HepG2 (cell line): ENCODE data around the gene SMTNL1. TPM values are rescaled to one million over a fixed set of nuclear protein-coding genes. Genes with fewer than 3 reads are reported as not detected.

Experiments
- AKNA ChIP-seq: sonication (generic); formaldehyde crosslinking; IDR thresholded peaks from 2 replicates; pipeline ENCODE4 v1.4.0; 2020; ENCODE audit warnings: missing genetic modification reagents, borderline replicate concordance
- CENPBD1 ChIP-seq: sonication (generic); formaldehyde crosslinking; IDR thresholded peaks from 2 replicates; pipeline ENCODE4 v1.8.0; 2022; ENCODE audit warnings: missing genetic modification reagents, low read depth, mild to moderate bottlenecking, borderline replicate concordance
- GFI1 ChIP-seq: sonication (generic); formaldehyde crosslinking; IDR thresholded peaks from 2 replicates; pipeline ENCODE4 v1.5.0; 2020; ENCODE audit warnings: missing genetic modification reagents, mild to moderate bottlenecking, borderline replicate concordance
- GRHL1 ChIP-seq: sonication (generic); formaldehyde crosslinking; conservative IDR thresholded peaks from 2 replicates; pipeline ENCODE4 v1.8.0; 2022; ENCODE audit warnings: missing genetic modification reagents
- MAZ ChIP-seq, 2 experiments: sonication (generic) in 1 of 2; formaldehyde crosslinking in 1 of 2; IDR thresholded peaks; 2 replicates each; pipeline versions ENCODE4 v1.5.0 to v1.6.1; 2012 to 2020; ENCODE audit warnings: low read depth in 2 of 2, mild to moderate bottlenecking in 2 of 2, borderline replicate concordance in 1 of 2, improper control_type of control experiment in 1 of 2, low read length in 1 of 2, missing genetic modification reagents in 1 of 2, moderate library complexity in 1 of 2
- MLLT10 ChIP-seq: sonication (generic); formaldehyde crosslinking; IDR thresholded peaks from 2 replicates; pipeline ENCODE4 v1.4.0; 2020; ENCODE audit warnings: missing genetic modification reagents
- MLXIP ChIP-seq: sonication (generic); formaldehyde crosslinking; IDR thresholded peaks from 2 replicates; pipeline ENCODE4 v1.9.0; 2021; ENCODE audit warnings: missing genetic modification reagents, borderline replicate concordance
- RBM39 ChIP-seq: fragments of 200-400 bp; formaldehyde crosslinking; IDR thresholded peaks from one replicate; pipeline ENCODE4 v1.6.1; 2018; ENCODE audit warnings: antibody characterized with exemption, mild to moderate bottlenecking, low read depth, low read length; ENCODE audit not compliant: poor library complexity, severe bottlenecking
- RORA ChIP-seq: sonication (generic); formaldehyde crosslinking; IDR thresholded peaks from 2 replicates; pipeline ENCODE4 v1.5.0; 2020; ENCODE audit warnings: mild to moderate bottlenecking, missing genetic modification reagents, moderate library complexity
- THAP7 ChIP-seq: sonication (generic); formaldehyde crosslinking; IDR thresholded peaks from 2 replicates; pipeline ENCODE4 v1.8.1; 2023; ENCODE audit warnings: mild to moderate bottlenecking, missing genetic modification reagents
- TRIM24 ChIP-seq: sonication (generic); formaldehyde crosslinking; IDR thresholded peaks from 2 replicates; pipeline ENCODE4 v1.8.0; 2022; ENCODE audit warnings: mild to moderate bottlenecking, missing genetic modification reagents
- ZBTB3 ChIP-seq: sonication (generic); formaldehyde crosslinking; IDR thresholded peaks from 2 replicates; pipeline ENCODE4 v1.4.0; 2020; ENCODE audit warnings: low read depth, mild to moderate bottlenecking, moderate library complexity, missing genetic modification reagents, borderline replicate concordance
- ZBTB42 ChIP-seq: sonication (generic); formaldehyde crosslinking; IDR thresholded peaks from 2 replicates; pipeline ENCODE4 v1.5.0; 2020; ENCODE audit warnings: mild to moderate bottlenecking, missing genetic modification reagents
- ZFY ChIP-seq: sonication (generic); formaldehyde crosslinking; IDR thresholded peaks from 2 replicates; pipeline ENCODE4 v1.4.0; 2020; ENCODE audit warnings: missing genetic modification reagents
- ZNF101 ChIP-seq: sonication (generic); formaldehyde crosslinking; IDR thresholded peaks from 2 replicates; pipeline ENCODE4 v1.4.0; 2020; ENCODE audit warnings: mild to moderate bottlenecking, low read depth, missing genetic modification reagents, borderline replicate concordance
- ZNF431 ChIP-seq: sonication (generic); formaldehyde crosslinking; IDR thresholded peaks from 2 replicates; pipeline ENCODE4 v1.9.0; 2022; ENCODE audit warnings: missing genetic modification reagents, low read depth, mild to moderate bottlenecking, borderline replicate concordance
- ZNF432 ChIP-seq: sonication (generic); formaldehyde crosslinking; IDR thresholded peaks from 2 replicates; pipeline ENCODE4 v1.5.0; 2020; ENCODE audit warnings: missing genetic modification reagents, mild to moderate bottlenecking, borderline replicate concordance
- ZNF737 ChIP-seq: sonication (generic); formaldehyde crosslinking; IDR thresholded peaks from 2 replicates; pipeline ENCODE4 v1.5.0; 2020; ENCODE audit warnings: missing genetic modification reagents, mild to moderate bottlenecking, borderline replicate concordance
- polyA plus RNA-seq, 8 experiments: library from polyadenylated mRNA; depleted of rRNA in 3 of 8; stranded (reverse) in 7 of 8; unstranded in 1 of 8; fragments of >200 nt; fragmentation: Illumina TruSeq in 4 of 8; extraction: Trizol in 4 of 8; gene quantifications; 2 replicates each; pipeline versions ENCODE4 v1.2.1 to v1.2.3, GENCODE V29; 2011 to 2016; ENCODE audit warnings: low read depth in 4 of 8, missing spikeins in 1 of 8, mixed read lengths in 1 of 8; ENCODE audit not compliant: insufficient read depth in 1 of 8
- total RNA-seq, 5 experiments: library from RNA; depleted of rRNA; stranded (reverse); fragments of >200 nt; fragmentation: Illumina TruSeq; extraction: Trizol; gene quantifications; 2 replicates each; pipeline ENCODE4 v1.2.3, GENCODE V29; 2016; ENCODE audit warnings: low read depth in 1 of 5

Gene SMTNL1
- total and polyA plus RNA-seq, 2 of the 13 experiments (the other 11 are each of a cell fraction or from before 2014, with no cell fraction given): 0.04 TPM; not detected in 1

- no peak for TF ChIP-seq ZNF101 (CRISPR knock-in tag)
- no peak for TF ChIP-seq MLLT10 (CRISPR knock-in tag)
- TF ChIP-seq AKNA: no peak
- TF ChIP-seq THAP7: no peak
- TF ChIP-seq ZBTB42 (CRISPR knock-in tag): no peak
- TF ChIP-seq ZFY (CRISPR knock-in tag): peak; percentile 42; the same call in 1 of the 2 replicates
- TF ChIP-seq MLXIP (CRISPR knock-in tag): no peak
- no peak for TF ChIP-seq GRHL1 (CRISPR knock-in tag)
- no peak for TF ChIP-seq CENPBD1 (CRISPR knock-in tag)
- no peak for TF ChIP-seq ZBTB3
- no peak for TF ChIP-seq ZNF432 (CRISPR knock-in tag)
- no peak for TF ChIP-seq MAZ (IDR thresholded peaks at IDR 0.05; ENCODE audit: borderline replicate concordance, low read depth, low read length)
- no peak for TF ChIP-seq MAZ (CRISPR knock-in tag; IDR thresholded peaks at IDR 0.05; ENCODE audit: low read depth)
- TF ChIP-seq ZNF737 (CRISPR knock-in tag): no peak
- peak; percentile 24; the same call in 1 of the 2 replicates for TF ChIP-seq GFI1 (CRISPR knock-in tag)
- no peak for TF ChIP-seq RBM39
- TF ChIP-seq ZNF431 (CRISPR knock-in tag): no peak; the same call in 1 of the 2 replicates
- TF ChIP-seq RORA (CRISPR knock-in tag): no peak
- TF ChIP-seq TRIM24 (CRISPR knock-in tag): no peak
These were observed 34.5 kb upstream of the SMTNL1 start (continued) for GRCh38 chr11:57502870-57503269.
